GM18868 (cell line): ENCODE measurements around the gene UBL3.
A peak's percentile ranks its signal among the peaks of the same experiment; 100 is the strongest.

Source experiments
- ATAC-seq: cut with Tn5 transposase; IDR thresholded peaks from one replicate; pipeline ENCODE4 v1.9.1; 2021; ENCODE audit warnings: mild to moderate bottlenecking, moderate library complexity; ENCODE audit not compliant: unreplicated experiment

Gene UBL3

GRCh38 chr13:29850213-29850898 is at the start of gene UBL3:
Gene UBL3 (minus strand): TSS chr13:29850617. CDS start chr13:29849538, 1,079 bp downstream.
- peak; percentile 89 for ATAC-seq

GRCh38 chr13:29897102-29897501 is 46.7 kb upstream of the UBL3 start:
- no peak for ATAC-seq

- no peak for ATAC-seq
These were observed 43.0 kb upstream of the UBL3 start for GRCh38 chr13:29893438-29893837.

GRCh38 chr13:29892151-29892550 is 41.7 kb upstream of the UBL3 start:
- ATAC-seq = no peak

GRCh38 chr13:29889111-29889510 is 38.7 kb upstream of the UBL3 start:
- no peak for ATAC-seq

- no peak for ATAC-seq
These were observed 37.9 kb upstream of the UBL3 start for GRCh38 chr13:29888306-29888705.

GRCh38 chr13:29887686-29888085 is 37.3 kb upstream of the UBL3 start:
- no peak for ATAC-seq

- no peak for ATAC-seq
These were observed 36.7 kb upstream of the UBL3 start for GRCh38 chr13:29887030-29887557.

GRCh38 chr13:29886446-29886845 is 36.0 kb upstream of the UBL3 start:
- ATAC-seq = no peak

GRCh38 chr13:29885989-29886388 is 35.6 kb upstream of the UBL3 start:
- ATAC-seq = no peak

GRCh38 chr13:29884671-29885430 is 34.4 kb upstream of the UBL3 start:
- ATAC-seq = no peak

GRCh38 chr13:29883941-29884518 is 33.6 kb upstream of the UBL3 start:
- ATAC-seq = no peak

- no peak for ATAC-seq
These were observed 31.7 kb upstream of the UBL3 start for GRCh38 chr13:29882076-29882475.

GRCh38 chr13:29878101-29878500 is 27.7 kb upstream of the UBL3 start:
- no peak for ATAC-seq

- no peak for ATAC-seq
These were observed 27.1 kb upstream of the UBL3 start for GRCh38 chr13:29877456-29878078.

- no peak for ATAC-seq
These were observed 25.2 kb upstream of the UBL3 start for GRCh38 chr13:29875646-29876045.

GRCh38 chr13:29868581-29868980 is 18.2 kb upstream of the UBL3 start:
- no peak for ATAC-seq

GRCh38 chr13:29865934-29866333 is 15.5 kb upstream of the UBL3 start:
- ATAC-seq = no peak

- ATAC-seq = no peak
These were observed 11.3 kb upstream of the UBL3 start for GRCh38 chr13:29861694-29862110.

- no peak for ATAC-seq
These were observed 9.6 kb upstream of the UBL3 start for GRCh38 chr13:29859971-29860370.

GRCh38 chr13:29858667-29859066 is 8.2 kb upstream of the UBL3 start:
- ATAC-seq = no peak
